ENCODE results near the gene SMOC1. TPM values are rescaled to one million over a fixed set of nuclear protein-coding genes. Genes with fewer than 3 reads are reported as not detected.

SMOC1 gene
- not detected for total RNA-seq
- polyA plus RNA-seq (2013, experiment 1 of 2) = 59.1 TPM
- 42.2 TPM for polyA plus RNA-seq (2013, experiment 2 of 2)
- long read RNA-seq, experiment 1 = 0 reads
- long read RNA-seq, experiment 2 = 0 reads
- long read RNA-seq, experiment 3 = 0 reads
- long read RNA-seq, experiment 4 = 0 reads

GRCh38 chr14:69879175-69880043 lies at the start of gene SMOC1:
Gene SMOC1, plus strand, starts transcription at chr14:69879416. Its CDS starts 263 bp downstream, at chr14:69879679.
- H3K9me3 ChIP-seq (ENCODE audit: control insufficient read depth, low read length) = peaks cover 5% of the 10 kb centered on the region
- no peaks in the 10 kb centered on the region for H3K4me1 ChIP-seq (ENCODE audit: control insufficient read depth, insufficient read depth, low read length)
- no peak for TF ChIP-seq CTCF (conservative IDR thresholded peaks at IDR 0.05)
- no peaks in the 10 kb centered on the region for H3K9me3 Mint-ChIP-seq
- no peak within 1 kb of the TSS for H3K27ac ChIP-seq (ENCODE audit: low read depth, low read length)
- H3K4me1 Mint-ChIP-seq = peaks cover 3% of the 10 kb centered on the region
- WGBS, 2 experiments (ENCODE audit: insufficient coverage in 1 of 2, insufficient read length in 1 of 2) = 2 to 6% methylated on average over 14 to 66 of the region's 67 CpGs
- H3K4me3 Mint-ChIP-seq = peak within 1 kb of the TSS; percentile 58
- DNase-seq = peak; percentile 94
- H3K4me3 ChIP-seq (ENCODE audit: low read length) = peak within 1 kb of the TSS; percentile 78
- peaks cover 68% of the 10 kb centered on the region for H3K27me3 Mint-ChIP-seq (ENCODE audit: insufficient read depth)
- no peaks in the 10 kb centered on the region for H3K36me3 ChIP-seq (ENCODE audit: control insufficient read depth, insufficient read depth, low read length)
- H3K9ac ChIP-seq (ENCODE audit: extremely low read depth, low read length, poor library complexity, severe bottlenecking) = no peak within 1 kb of the TSS
- H3K36me3 Mint-ChIP-seq (ENCODE audit: low read depth) = no peaks in the 10 kb centered on the region
- H3K27ac Mint-ChIP-seq = no peak within 1 kb of the TSS
- H3K27me3 ChIP-seq (ENCODE audit: control insufficient read depth, insufficient read depth, low read length, poor library complexity, severe bottlenecking) = peaks cover 58% of the 10 kb centered on the region

GRCh38 chr14:69838881-69839416 lies 40.3 kb upstream of the SMOC1 start:
- Mint-ChIP-seq H3K4me1 (no peaks in the 10 kb centered on the region), H3K9me3 (no peaks in the 10 kb centered on the region), H3K4me3 (no peak overlapping the region), H3K27ac (no peak overlapping the region), H3K27me3 (ENCODE audit: insufficient read depth) (no peaks in the 10 kb centered on the region), H3K36me3 (ENCODE audit: low read depth) (no peaks in the 10 kb centered on the region)
- no peak overlapping the region for H3K27ac ChIP-seq (ENCODE audit: low read depth, low read length)
- no peak overlapping the region for H3K4me3 ChIP-seq (ENCODE audit: low read length)
- no peak for DNase-seq
- 80 to 98% methylated on average over 1 to 2 of the region's 3 CpGs for WGBS, 2 experiments (ENCODE audit: insufficient coverage in 1 of 2, insufficient read length in 1 of 2)
- TF ChIP-seq CTCF (conservative IDR thresholded peaks at IDR 0.05) = no peak
- H3K9me3 ChIP-seq (ENCODE audit: control insufficient read depth, low read length) = no peaks in the 10 kb centered on the region
- no peaks in the 10 kb centered on the region for H3K4me1 ChIP-seq (ENCODE audit: control insufficient read depth, insufficient read depth, low read length)
- no peak overlapping the region for H3K9ac ChIP-seq (ENCODE audit: extremely low read depth, low read length, poor library complexity, severe bottlenecking)
- H3K36me3 ChIP-seq (ENCODE audit: control insufficient read depth, insufficient read depth, low read length) = no peaks in the 10 kb centered on the region
- no peaks in the 10 kb centered on the region for H3K27me3 ChIP-seq (ENCODE audit: control insufficient read depth, insufficient read depth, low read length, poor library complexity, severe bottlenecking)

GRCh38 chr14:69839661-69840060 lies 39.6 kb upstream of the SMOC1 start:
- H3K9ac ChIP-seq (ENCODE audit: extremely low read depth, low read length, poor library complexity, severe bottlenecking) = no peak overlapping the region
- Mint-ChIP-seq H3K4me1 (no peaks in the 10 kb centered on the region), H3K4me3 (no peak overlapping the region), H3K9me3 (no peaks in the 10 kb centered on the region), H3K27me3 (ENCODE audit: insufficient read depth) (no peaks in the 10 kb centered on the region), H3K36me3 (ENCODE audit: low read depth) (no peaks in the 10 kb centered on the region), H3K27ac (no peak overlapping the region)
- no peak for DNase-seq
- TF ChIP-seq CTCF (conservative IDR thresholded peaks at IDR 0.05) = no peak
- no peaks in the 10 kb centered on the region for H3K4me1 ChIP-seq (ENCODE audit: control insufficient read depth, insufficient read depth, low read length)
- no peaks in the 10 kb centered on the region for H3K36me3 ChIP-seq (ENCODE audit: control insufficient read depth, insufficient read depth, low read length)
- no peaks in the 10 kb centered on the region for H3K9me3 ChIP-seq (ENCODE audit: control insufficient read depth, low read length)
- H3K27me3 ChIP-seq (ENCODE audit: control insufficient read depth, insufficient read depth, low read length, poor library complexity, severe bottlenecking) = no peaks in the 10 kb centered on the region
- no peak overlapping the region for H3K4me3 ChIP-seq (ENCODE audit: low read length)
- WGBS, 2 experiments (ENCODE audit: insufficient coverage in 1 of 2, insufficient read length in 1 of 2) = 85% methylated on average over 2 of the region's 3 CpGs; no CpG with 5 or more reads in 1 of the 2 experiments
- no peak overlapping the region for H3K27ac ChIP-seq (ENCODE audit: low read depth, low read length)

Data from endodermal cell (in vitro differentiated cells).